Upper lobe of left lung (tissue), 4 donors: Measurements from ENCODE around the gene C2orf49.

Experiments used
- POLR2A ChIP-seq, 4 donors: fragments of 450-650 bp; IDR thresholded peaks; one replicate each; pipeline ENCODE4 v1.5.1; 2016 to 2017; ENCODE audit warnings: antibody characterized with exemption in 4 of 4, mild to moderate bottlenecking in 2 of 4
- POLR2AphosphoS5 ChIP-seq, 2 donors: sonication (generic); formaldehyde crosslinking; IDR thresholded peaks; one replicate each; pipeline ENCODE4 v1.5.1; 2017; ENCODE audit warnings: antibody characterized with exemption in 2 of 2
- TF ChIP-seq, protein P1 (sequence below), 6 experiments: fragments of 450-650 bp in 4 of 6; fragments of 200-600 bp in 2 of 6; sonication (generic) in 2 of 6; IDR thresholded peaks; one replicate each; pipeline ENCODE4 v1.5.1; 2016 to 2019; ENCODE audit warnings: antibody characterized with exemption in 6 of 6

DNA sequence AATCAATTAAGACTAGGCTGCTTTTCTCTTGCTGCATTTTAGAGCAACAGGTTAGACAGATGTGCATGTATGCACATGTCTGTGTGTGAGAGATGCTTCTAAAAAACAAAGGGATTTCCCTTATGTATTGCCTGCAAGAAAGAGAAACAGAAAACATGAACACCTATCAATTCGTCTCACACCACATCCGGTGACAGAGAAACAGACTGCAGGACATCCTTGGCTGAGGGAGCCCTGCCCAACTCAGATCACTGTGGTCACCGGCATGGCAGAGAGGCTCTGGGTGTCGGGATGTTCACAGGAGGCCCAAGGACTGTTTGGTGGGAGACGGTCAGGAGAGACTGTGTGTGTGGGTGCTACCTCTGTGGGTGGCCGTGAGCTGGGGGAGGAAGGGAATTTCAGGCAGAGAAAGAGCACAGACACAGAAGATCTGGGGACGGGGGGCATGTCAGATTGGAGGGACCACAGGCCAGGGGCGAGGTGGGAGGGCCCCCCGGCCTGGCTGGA, 36.6 kb downstream of the C2orf49 start:
- TF ChIP-seq, protein P1, sequence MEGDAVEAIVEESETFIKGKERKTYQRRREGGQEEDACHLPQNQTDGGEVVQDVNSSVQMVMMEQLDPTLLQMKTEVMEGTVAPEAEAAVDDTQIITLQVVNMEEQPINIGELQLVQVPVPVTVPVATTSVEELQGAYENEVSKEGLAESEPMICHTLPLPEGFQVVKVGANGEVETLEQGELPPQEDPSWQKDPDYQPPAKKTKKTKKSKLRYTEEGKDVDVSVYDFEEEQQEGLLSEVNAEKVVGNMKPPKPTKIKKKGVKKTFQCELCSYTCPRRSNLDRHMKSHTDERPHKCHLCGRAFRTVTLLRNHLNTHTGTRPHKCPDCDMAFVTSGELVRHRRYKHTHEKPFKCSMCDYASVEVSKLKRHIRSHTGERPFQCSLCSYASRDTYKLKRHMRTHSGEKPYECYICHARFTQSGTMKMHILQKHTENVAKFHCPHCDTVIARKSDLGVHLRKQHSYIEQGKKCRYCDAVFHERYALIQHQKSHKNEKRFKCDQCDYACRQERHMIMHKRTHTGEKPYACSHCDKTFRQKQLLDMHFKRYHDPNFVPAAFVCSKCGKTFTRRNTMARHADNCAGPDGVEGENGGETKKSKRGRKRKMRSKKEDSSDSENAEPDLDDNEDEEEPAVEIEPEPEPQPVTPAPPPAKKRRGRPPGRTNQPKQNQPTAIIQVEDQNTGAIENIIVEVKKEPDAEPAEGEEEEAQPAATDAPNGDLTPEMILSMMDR (IDR thresholded peaks at IDR 0.05) = no peak
- TF ChIP-seq POLR2A (IDR thresholded peaks at IDR 0.05) (no peak), POLR2AphosphoS5 (IDR thresholded peaks at IDR 0.05) (no peak)
